ENCODE results near the gene ZNF683. TPM values are rescaled to one million over a fixed set of nuclear protein-coding genes. Genes with fewer than 3 reads are reported as not detected.

The ZNF683 gene
- total RNA-seq, 4 donors from 2014 or later: not detected

DNA sequence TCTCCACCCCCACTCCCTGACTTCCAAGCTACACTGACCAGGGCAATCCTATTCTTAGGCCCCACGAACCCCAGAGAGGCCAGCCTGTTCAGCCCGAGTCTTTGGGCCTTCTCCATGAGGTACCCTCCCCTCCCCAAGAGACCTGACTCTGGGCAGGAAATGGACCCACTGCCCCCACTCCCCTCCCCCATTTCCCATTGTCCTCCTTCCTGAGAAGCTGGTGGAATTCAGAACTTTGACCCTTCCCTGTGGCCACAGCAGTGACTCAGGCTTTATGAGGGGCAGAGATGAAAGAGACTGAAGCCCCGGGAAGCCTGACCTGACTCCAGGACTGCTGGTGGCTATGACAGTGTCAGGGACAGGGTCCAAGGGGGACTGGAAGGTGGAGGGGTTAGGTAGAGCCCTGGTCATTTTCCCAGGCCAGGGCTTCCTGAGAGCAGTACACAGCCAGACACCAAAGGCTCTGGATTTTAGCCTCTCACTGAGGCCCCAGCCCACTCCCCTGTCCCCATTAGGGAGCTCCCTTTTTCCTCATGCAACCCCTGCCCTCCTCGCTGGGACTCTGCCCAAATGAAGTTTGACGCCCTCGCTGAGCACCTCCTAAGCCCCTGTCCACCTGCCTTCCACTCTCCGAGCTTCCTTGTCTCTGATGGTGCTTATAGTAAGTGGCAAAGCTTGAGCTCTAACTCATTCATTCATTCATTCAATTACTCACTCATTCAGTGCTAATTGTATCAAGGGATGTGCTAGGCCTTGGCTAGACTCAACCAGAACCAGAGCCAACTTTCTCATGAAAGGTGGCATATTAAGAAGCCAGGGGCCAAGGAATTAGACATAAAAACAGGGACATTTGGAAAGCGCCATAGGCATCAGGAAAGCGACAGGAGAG is 21.6 kb downstream of the ZNF683 start:
- Histone ChIP-seq H3K36me3 (no peaks in the 10 kb centered on the region), H3K4me3 (no peak overlapping the region), H3K27me3 (peaks cover 0 to 13% of the 10 kb centered on the region in 2 donors), H3K9me3 (no peaks in the 10 kb centered on the region), H3K27ac (no peak overlapping the region), H3K4me1 (no peaks in the 10 kb centered on the region)
- 64 to 67% methylated on average over 9 of the region's 9 CpGs for WGBS, 2 donors
- no peak for DNase-seq (ENCODE audit: low spot score in 2 of 2)
- TF ChIP-seq POLR2A (IDR thresholded peaks at IDR 0.05) (no peak), CTCF (IDR thresholded peaks at IDR 0.05) (no peak), EP300 (IDR thresholded peaks at IDR 0.05) (no peak)

DNA sequence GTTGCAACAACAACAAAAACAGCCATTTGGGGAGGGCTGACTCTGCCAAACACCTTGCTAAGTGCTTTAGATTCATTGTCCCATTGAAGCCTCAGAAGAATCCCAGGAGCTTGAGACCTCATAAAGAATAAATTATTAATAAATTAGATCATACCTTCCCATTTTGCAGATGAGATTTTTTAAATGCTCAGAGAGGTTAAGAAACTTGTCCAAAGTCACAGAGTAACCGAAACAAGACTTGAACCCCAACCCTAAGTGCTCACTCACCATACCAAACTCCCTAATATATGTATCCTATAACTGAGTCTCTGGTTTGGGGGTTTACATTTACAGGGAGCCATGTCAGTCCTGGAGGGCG is 22.2 kb downstream of the ZNF683 start:
- no peak for DNase-seq (ENCODE audit: low spot score in 2 of 2)
- TF ChIP-seq CTCF (IDR thresholded peaks at IDR 0.05) (no peak), POLR2A (IDR thresholded peaks at IDR 0.05) (no peak), EP300 (IDR thresholded peaks at IDR 0.05) (no peak)
- 74 to 75% methylated on average over 2 of the region's 2 CpGs for WGBS, 2 donors
- H3K4me1 ChIP-seq: no peaks in the 10 kb centered on the region
- no peaks in the 10 kb centered on the region for H3K36me3 ChIP-seq
- peaks cover 0 to 10% of the 10 kb centered on the region in 2 donors for H3K27me3 ChIP-seq
- no peak overlapping the region for H3K4me3 ChIP-seq
- H3K9me3 ChIP-seq: no peaks in the 10 kb centered on the region
- no peak overlapping the region for H3K27ac ChIP-seq

GRCh38 chr1:26349877-26350244 is 22.7 kb downstream of the ZNF683 start:
- H3K27ac ChIP-seq: no peak overlapping the region
- 82 to 83% methylated on average over 5 of the region's 5 CpGs for WGBS, 2 donors
- TF ChIP-seq EP300 (IDR thresholded peaks at IDR 0.05) (no peak), CTCF (IDR thresholded peaks at IDR 0.05) (no peak), POLR2A (IDR thresholded peaks at IDR 0.05) (no peak)
- H3K4me1 ChIP-seq: no peaks in the 10 kb centered on the region
- no peak overlapping the region for H3K4me3 ChIP-seq
- DNase-seq (ENCODE audit: low spot score in 2 of 2): no peak
- H3K27me3 ChIP-seq: peaks cover 0 to 10% of the 10 kb centered on the region in 2 donors
- no peaks in the 10 kb centered on the region for H3K36me3 ChIP-seq
- no peaks in the 10 kb centered on the region for H3K9me3 ChIP-seq

GRCh38 chr1:26349188-26349876 is 23.2 kb downstream of the ZNF683 start:
- WGBS, 2 donors: 78 to 81% methylated on average over 7 of the region's 7 CpGs

More at GRCh38 chr1:26349188-26349876, 23.2 kb downstream of the ZNF683 start:
- Histone ChIP-seq H3K27me3 (peaks cover 0 to 6% of the 10 kb centered on the region in 2 donors), H3K9me3 (no peaks in the 10 kb centered on the region), H3K4me1 (no peaks in the 10 kb centered on the region), H3K36me3 (no peaks in the 10 kb centered on the region), H3K4me3 (no peak overlapping the region), H3K27ac (no peak overlapping the region)
- DNase-seq (ENCODE audit: low spot score in 2 of 2): no peak
- TF ChIP-seq POLR2A (IDR thresholded peaks at IDR 0.05) (no peak), CTCF (IDR thresholded peaks at IDR 0.05) (no peak), EP300 (IDR thresholded peaks at IDR 0.05) (no peak)

All from tibial nerve (tissue), 4 donors.